HepG2 (cell line): ENCODE results near the gene FKBP8. TPM values are rescaled to one million over a fixed set of nuclear protein-coding genes. Genes with fewer than 3 reads are reported as not detected.

Experiments used
- ETV6 ChIP-seq: sonication (generic); formaldehyde crosslinking; conservative IDR thresholded peaks from 2 replicates; pipeline ENCODE4 v1.4.0; 2020; ENCODE audit warnings: missing genetic modification reagents
- KLF9 ChIP-seq: IDR thresholded peaks from 2 replicates; pipeline ENCODE4 v1.6.1; 2016; ENCODE audit warnings: low read depth
- MIER3 ChIP-seq: IDR thresholded peaks from 2 replicates; pipeline ENCODE4 v1.6.1; 2016; ENCODE audit warnings: missing compliant biosample characterization, borderline replicate concordance
- POGZ ChIP-seq: sonication (generic); formaldehyde crosslinking; IDR thresholded peaks from 2 replicates; pipeline ENCODE4 v1.4.0; 2020; ENCODE audit warnings: mild to moderate bottlenecking, missing genetic modification reagents
- TBX2 ChIP-seq: sonication (generic); formaldehyde crosslinking; IDR thresholded peaks from 2 replicates; pipeline ENCODE4 v1.5.0; 2020; ENCODE audit warnings: missing genetic modification reagents, mild to moderate bottlenecking, borderline replicate concordance
- ZFAT ChIP-seq: sonication (generic); formaldehyde crosslinking; conservative IDR thresholded peaks from 2 replicates; pipeline ENCODE4 v1.8.1; 2023; ENCODE audit warnings: missing genetic modification reagents, inconsistent platforms
- ZFP36 ChIP-seq: fragments of 150-350 bp; IDR thresholded peaks from 2 replicates; pipeline ENCODE4 v1.6.1; 2018; ENCODE audit warnings: borderline replicate concordance, low read length, low read depth; ENCODE audit not compliant: partially characterized antibody
- ZFY ChIP-seq: sonication (generic); formaldehyde crosslinking; IDR thresholded peaks from 2 replicates; pipeline ENCODE4 v1.4.0; 2020; ENCODE audit warnings: missing genetic modification reagents
- ZHX1 ChIP-seq: sonication (generic); formaldehyde crosslinking; IDR thresholded peaks from 2 replicates; pipeline ENCODE4 v1.8.1; 2022; ENCODE audit warnings: low read depth, mild to moderate bottlenecking, missing genetic modification reagents
- ZNF124 ChIP-seq: sonication (generic); formaldehyde crosslinking; IDR thresholded peaks from 2 replicates; pipeline ENCODE4 v1.4.0; 2020; ENCODE audit warnings: missing genetic modification reagents
- ZNF138 ChIP-seq: sonication (generic); formaldehyde crosslinking; IDR thresholded peaks from 2 replicates; pipeline ENCODE4 v1.5.0; 2020; ENCODE audit warnings: mild to moderate bottlenecking, low read depth, missing genetic modification reagents
- ZNF142 ChIP-seq: sonication (generic); formaldehyde crosslinking; IDR thresholded peaks from 2 replicates; pipeline ENCODE4 v1.4.0; 2020; ENCODE audit warnings: missing genetic modification reagents
- ZNF562 ChIP-seq: sonication (generic); formaldehyde crosslinking; IDR thresholded peaks from 2 replicates; pipeline ENCODE4 v1.8.0; 2022; ENCODE audit warnings: missing genetic modification reagents, borderline replicate concordance
- ZNF660 ChIP-seq: sonication (generic); formaldehyde crosslinking; IDR thresholded peaks from 2 replicates; pipeline ENCODE4 v1.5.1; 2020; ENCODE audit warnings: mild to moderate bottlenecking, low read depth, missing genetic modification reagents, borderline replicate concordance
- ZNF709 ChIP-seq: sonication (generic); formaldehyde crosslinking; IDR thresholded peaks from 2 replicates; pipeline ENCODE4 v1.5.0; 2020; ENCODE audit warnings: mild to moderate bottlenecking, missing genetic modification reagents
- ZNF776 ChIP-seq: sonication (generic); formaldehyde crosslinking; IDR thresholded peaks from 2 replicates; pipeline ENCODE4 v1.4.0; 2020; ENCODE audit warnings: mild to moderate bottlenecking, missing genetic modification reagents
- polyA plus RNA-seq, 8 experiments: library from polyadenylated mRNA; depleted of rRNA in 3 of 8; stranded (reverse) in 7 of 8; unstranded in 1 of 8; fragments of >200 nt; fragmentation: Illumina TruSeq in 4 of 8; extraction: Trizol in 4 of 8; gene quantifications; 2 replicates each; pipeline versions ENCODE4 v1.2.1 to v1.2.3, GENCODE V29; 2011 to 2016; ENCODE audit warnings: low read depth in 4 of 8, missing spikeins in 1 of 8, mixed read lengths in 1 of 8; ENCODE audit not compliant: insufficient read depth in 1 of 8
- total RNA-seq, 5 experiments: library from RNA; depleted of rRNA; stranded (reverse); fragments of >200 nt; fragmentation: Illumina TruSeq; extraction: Trizol; gene quantifications; 2 replicates each; pipeline ENCODE4 v1.2.3, GENCODE V29; 2016; ENCODE audit warnings: low read depth in 1 of 5
- TF ChIP-seq, protein P1 (sequence below): sonication (generic); formaldehyde crosslinking; IDR thresholded peaks from 2 replicates; pipeline ENCODE4 v1.4.0; 2020; ENCODE audit warnings: mild to moderate bottlenecking, missing genetic modification reagents
- TF ChIP-seq, protein P2 (sequence below): sonication (generic); formaldehyde crosslinking; IDR thresholded peaks from 2 replicates; pipeline ENCODE4 v1.4.0; 2020; ENCODE audit warnings: missing genetic modification reagents, mild to moderate bottlenecking, borderline replicate concordance

Gene FKBP8
- total and polyA plus RNA-seq, 2 of the 13 experiments (the other 11 are each of a cell fraction or from before 2014, with no cell fraction given): 81.7 to 93.9 TPM

GRCh38 chr19:18588611-18589379 is 45.4 kb upstream of the FKBP8 start, which contains the start of gene REX1BD (continued):
- TF ChIP-seq ZNF142 (CRISPR knock-in tag) (peak; percentile 52), ZNF776 (CRISPR knock-in tag) (no peak), ZNF660 (CRISPR knock-in tag) (no peak), ETV6 (CRISPR knock-in tag) (peak; percentile 80; the same call in 1 of the 2 replicates), ZFY (CRISPR knock-in tag) (peak; percentile 88), ZHX1 (CRISPR knock-in tag) (no peak), ZNF138 (peak; percentile 68; the same call in 1 of the 2 replicates), ZNF709 (CRISPR knock-in tag) (no peak), ZNF562 (no peak), KLF9 (CRISPR knock-in tag) (no peak), ZFAT (CRISPR knock-in tag) (peak; percentile 34; the same call in 1 of the 2 replicates), ZFP36 (no peak), TBX2 (peak; percentile 78), POGZ (CRISPR knock-in tag) (peak; percentile 94), MIER3 (peak; percentile 75; the same call in 1 of the 2 replicates), ZNF124 (CRISPR knock-in tag) (no peak; the same call in 1 of the 2 replicates)
- TF ChIP-seq, protein P1, sequence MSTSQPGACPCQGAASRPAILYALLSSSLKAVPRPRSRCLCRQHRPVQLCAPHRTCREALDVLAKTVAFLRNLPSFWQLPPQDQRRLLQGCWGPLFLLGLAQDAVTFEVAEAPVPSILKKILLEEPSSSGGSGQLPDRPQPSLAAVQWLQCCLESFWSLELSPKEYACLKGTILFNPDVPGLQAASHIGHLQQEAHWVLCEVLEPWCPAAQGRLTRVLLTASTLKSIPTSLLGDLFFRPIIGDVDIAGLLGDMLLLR (CRISPR knock-in tag): peak; percentile 81; the same call in 1 of the 2 replicates
- TF ChIP-seq, protein P2, sequence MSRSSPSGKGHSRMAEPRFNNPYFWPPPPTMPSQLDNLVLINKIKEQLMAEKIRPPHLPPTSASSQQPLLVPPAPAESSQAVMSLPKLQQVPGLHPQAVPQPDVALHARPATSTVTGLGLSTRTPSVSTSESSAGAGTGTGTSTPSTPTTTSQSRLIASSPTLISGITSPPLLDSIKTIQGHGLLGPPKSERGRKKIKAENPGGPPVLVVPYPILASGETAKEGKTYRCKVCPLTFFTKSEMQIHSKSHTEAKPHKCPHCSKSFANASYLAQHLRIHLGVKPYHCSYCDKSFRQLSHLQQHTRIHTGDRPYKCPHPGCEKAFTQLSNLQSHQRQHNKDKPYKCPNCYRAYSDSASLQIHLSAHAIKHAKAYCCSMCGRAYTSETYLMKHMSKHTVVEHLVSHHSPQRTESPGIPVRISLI (CRISPR knock-in tag): peak; percentile 71; the same call in 1 of the 2 replicates
